NCI-H187 (cell line): ENCODE measurements around the gene GPX1.
"Not testable (repeated sequence)": the region's sequence is repeated elsewhere in the genome, so short reads cannot be mapped to it uniquely, and the experiment has no call there.

Experiments used
- DNase-seq, 2 experiments: peaks; one replicate each; lab custom pipeline; 2025; lab: John Stamatoyannopoulos, UW

The GPX1 gene

GRCh38 chr3:49358217-49358883 lies at the start of gene GPX1:
Gene GPX1, minus strand, starts transcription at chr3:49358353. Its CDS starts 75 bp downstream, at chr3:49358278.
- peak; percentile 45 to 82 for DNase-seq

- no peak for DNase-seq
These were observed 48.7 kb upstream of the GPX1 start for GRCh38 chr3:49406571-49407565.

DNA sequence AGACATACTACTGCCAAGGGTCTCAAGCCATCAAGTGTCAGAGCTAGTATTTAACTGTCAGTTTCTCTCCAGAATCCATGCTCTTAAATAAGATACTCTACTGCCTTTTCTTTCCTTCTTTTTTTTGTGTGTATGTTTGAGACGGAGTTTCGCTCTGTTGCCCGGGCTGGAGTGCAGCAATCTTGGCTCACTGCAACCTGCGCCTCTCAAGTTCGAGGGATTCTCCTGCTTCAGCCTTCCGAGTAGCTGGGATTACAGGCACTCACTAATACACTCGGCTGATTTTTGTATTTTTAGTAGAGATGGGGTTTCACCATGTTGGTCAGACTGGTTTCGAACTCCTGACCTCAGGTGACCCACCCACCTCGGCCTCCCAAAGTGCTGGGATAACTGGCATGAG lies 47.4 kb upstream of the GPX1 start:
- DNase-seq, result not testable (repeated sequence)

DNA sequence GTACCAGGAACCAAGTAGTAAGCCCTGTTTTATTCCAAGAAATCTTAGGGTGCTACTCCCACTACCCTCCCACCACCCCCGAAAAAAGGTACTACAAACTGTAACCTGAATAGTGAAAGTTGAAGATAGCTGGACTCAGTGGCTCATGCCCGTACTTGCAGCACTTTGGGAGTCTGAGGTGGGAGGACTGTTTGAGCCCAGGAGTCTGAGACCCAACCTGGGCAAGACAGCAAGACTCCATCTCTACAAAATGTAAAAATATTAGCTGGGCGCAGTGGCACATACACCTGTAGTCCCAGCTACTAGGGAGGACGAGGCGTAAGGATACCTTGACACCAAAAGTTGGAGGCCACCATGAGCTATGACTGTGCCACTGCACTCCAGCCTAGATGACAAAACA lies 45.7 kb upstream of the GPX1 start:
- no peak for DNase-seq

GRCh38 chr3:49401766-49402165 lies 43.6 kb upstream of the GPX1 start:
- DNase-seq, result peak in 1 of 2 experiments; percentile 8

DNA sequence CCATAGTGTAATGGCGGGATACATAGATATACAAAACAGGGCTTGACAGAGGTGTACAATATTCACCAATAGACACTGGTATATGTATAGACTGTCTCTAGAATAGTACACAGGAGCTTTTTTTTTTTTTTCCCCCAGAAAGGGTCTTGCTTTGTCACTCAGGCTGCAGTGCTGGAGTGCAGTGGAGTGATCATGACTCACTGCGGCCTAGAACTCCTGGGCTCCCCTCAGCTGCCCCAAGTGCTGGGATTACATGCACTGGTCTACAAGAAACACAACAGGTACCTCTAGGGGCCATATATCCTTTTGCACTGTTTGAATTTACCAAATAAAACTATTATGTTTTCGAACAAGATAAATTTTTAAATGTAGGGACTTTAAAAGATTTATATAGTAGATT lies 41.3 kb upstream of the GPX1 start:
- no peak for DNase-seq

GRCh38 chr3:49397470-49397869 lies 39.3 kb upstream of the GPX1 start:
- DNase-seq, result no peak

GRCh38 chr3:49391310-49391709 lies 33.2 kb upstream of the GPX1 start:
- DNase-seq, result not testable (repeated sequence)

DNA sequence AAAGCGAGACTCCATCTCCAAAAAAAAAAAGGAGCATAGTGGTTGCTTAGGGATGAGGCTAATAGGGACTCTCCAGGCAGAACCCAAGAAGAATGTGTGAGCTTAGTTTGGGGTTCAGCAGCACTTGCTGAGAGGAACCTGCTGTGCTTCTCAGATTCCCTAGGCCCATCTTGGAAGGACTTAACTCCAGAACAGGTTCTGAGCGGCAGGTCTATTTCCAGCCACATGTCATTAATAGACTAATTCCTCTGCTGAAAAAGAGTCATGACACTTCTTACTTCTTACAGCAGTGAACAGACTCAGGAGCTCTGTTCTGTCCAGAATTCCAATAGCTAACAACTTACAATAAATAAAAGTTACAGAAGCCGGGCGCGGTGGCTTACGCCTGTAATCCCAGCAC lies 31.1 kb upstream of the GPX1 start:
- DNase-seq, result no peak

DNA sequence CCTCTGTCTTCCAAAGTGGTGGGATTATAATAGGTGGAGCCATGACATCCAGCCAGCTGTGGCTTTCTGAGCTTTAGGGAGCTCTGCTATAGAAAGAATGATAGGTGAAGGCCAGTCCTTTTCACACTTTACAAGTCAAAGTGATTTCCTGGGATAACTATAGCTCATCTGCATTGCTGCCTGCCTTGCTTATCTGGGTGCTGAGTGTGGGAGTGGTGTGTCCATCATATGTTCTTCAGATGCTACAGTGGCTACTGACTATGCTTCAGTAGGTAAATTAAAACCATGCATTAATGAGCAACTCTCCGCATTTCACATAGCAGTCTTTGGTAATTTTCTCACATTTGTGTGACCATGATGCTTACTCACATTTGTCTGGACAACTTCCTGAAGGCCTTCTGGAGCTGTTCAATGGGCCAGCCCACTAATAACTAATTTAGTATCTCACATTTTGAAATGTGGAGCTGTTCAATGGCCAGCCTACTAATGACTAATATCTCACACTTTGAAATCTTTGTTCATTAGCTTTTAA lies 30.2 kb upstream of the GPX1 start:
- no peak for DNase-seq

GRCh38 chr3:49387721-49388120 lies 29.6 kb upstream of the GPX1 start:
- DNase-seq, result no peak

- no peak for DNase-seq
These were observed 28.1 kb upstream of the GPX1 start for GRCh38 chr3:49386056-49386756.

DNA sequence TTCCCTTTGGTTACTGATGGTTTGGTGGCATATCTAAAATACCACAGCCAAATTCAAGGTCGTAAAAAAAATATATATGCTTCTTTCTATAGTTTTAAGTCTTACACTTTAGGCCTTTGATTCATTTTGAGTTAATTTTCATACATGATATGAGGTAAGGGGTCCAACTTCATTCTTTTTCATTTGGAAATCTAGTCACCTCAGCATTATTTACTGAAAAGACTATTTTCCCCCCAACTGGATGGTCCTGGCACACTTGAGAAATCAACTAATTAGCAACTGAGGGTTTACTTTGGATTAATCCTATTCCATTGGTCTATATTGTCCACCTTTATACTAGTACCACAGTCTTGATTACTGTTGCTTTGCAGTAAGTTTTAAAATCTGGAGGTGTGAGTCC lies 27.5 kb upstream of the GPX1 start:
- no peak for DNase-seq

DNA sequence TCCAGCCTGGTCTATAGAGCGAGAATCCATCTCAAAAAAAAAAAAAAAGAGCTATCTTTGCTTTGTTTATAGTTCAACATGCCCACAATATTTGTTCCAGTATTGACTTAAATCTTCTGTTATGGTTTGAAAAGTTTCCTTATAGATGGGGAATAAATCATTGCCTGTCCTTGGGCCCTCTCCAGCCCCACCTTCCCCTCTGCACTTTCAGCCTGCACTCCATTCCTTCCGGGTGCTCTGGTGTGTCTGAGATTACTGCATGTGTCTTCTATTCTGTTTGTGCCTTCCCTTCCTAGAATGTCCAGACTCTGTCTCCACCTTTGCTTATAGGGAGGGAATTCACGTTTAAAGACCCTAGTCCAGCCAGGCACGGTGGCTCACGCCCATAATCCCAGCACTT lies 25.2 kb upstream of the GPX1 start:
- no peak for DNase-seq

- DNase-seq, result no peak
These were observed 20.2 kb upstream of the GPX1 start for GRCh38 chr3:49378249-49378895.

- no peak for DNase-seq
These were observed 19.3 kb upstream of the GPX1 start for GRCh38 chr3:49377483-49377882.

DNA sequence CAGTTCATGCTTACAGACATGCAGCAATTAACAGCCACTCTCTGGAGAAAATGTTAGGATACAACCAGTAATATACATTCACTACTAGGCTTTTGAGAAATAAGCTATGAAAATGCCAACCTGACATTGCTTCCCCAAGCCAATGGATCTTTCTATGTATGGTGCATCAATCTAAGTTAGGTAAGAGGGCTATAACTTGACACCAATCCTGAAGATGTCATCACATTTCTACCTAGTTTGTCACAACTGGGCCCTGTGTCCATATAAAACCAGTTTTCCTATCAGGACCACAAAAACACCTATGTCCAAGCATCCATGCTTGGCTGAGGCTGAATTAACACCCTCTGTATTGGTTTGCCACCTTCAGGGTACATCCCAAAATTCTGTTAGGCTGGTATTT lies 13.8 kb upstream of the GPX1 start:
- DNase-seq, result no peak

GRCh38 chr3:49370585-49371290 lies 12.6 kb upstream of the GPX1 start:
- no peak for DNase-seq

DNA sequence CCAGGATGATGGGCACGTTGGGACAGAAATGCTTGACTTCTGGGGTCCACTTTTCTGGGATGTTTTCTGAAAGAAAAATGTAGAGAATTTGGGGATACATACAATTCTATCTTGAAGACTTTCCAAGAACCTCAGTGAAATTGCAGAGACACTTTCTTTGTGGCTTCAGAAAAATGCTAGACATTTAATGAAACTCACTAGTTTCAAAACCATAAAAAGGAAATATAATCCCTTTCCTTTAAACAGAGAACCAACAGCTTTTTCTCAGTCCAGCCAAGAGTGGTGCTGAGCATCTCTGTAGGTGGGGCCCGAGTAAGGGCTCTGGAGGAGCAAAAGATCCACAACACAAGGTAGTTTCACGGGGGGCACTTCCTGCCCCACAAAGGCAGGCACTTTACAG lies 4.4 kb upstream of the GPX1 start:
- no peak for DNase-seq

GRCh38 chr3:49359623-49360022 lies 1.5 kb upstream of the GPX1 start:
- DNase-seq, result no peak

- DNase-seq, result no peak
These were observed 702 bp upstream of the GPX1 start for GRCh38 chr3:49358884-49359225.
